ENCODE results near the gene TMEM31. TPM values are rescaled to one million over a fixed set of nuclear protein-coding genes. Genes with fewer than 3 reads are reported as not detected.

Gene TMEM31
- total and polyA plus RNA-seq, 8 donors = not detected

DNA sequence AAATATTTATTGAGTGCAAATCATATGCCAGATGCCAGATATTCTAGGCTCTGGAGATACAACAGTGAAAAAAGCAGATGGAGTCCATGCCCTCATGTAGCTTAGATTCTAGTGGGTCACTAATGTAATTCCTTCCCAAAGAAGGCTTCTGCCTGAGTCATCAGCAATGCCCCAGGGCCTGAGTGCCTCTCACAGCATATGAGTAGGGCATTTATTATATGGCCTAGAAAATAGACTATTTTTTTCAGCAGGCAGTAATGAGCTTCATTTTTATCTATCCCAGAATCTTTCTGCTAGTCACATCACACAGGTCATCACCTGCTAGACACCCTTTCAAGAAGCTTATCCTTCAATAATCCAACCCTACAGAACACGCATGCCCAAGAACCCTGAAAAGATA is 22.3 kb downstream of the TMEM31 start:
- Histone ChIP-seq H3K4me1 (no peaks in the 10 kb centered on the region), H3K27ac (no peak overlapping the region), H3K4me3 (no peak overlapping the region), H3K9me3 (no peaks in the 10 kb centered on the region), H3K36me3 (no peaks in the 10 kb centered on the region), H3K27me3 (peaks cover 0 to 19% (median 0%) of the 10 kb centered on the region in 3 donors)
- no peak for DNase-seq
- WGBS, 5 donors = 78 to 94% (median 81%) methylated on average over 1 of the region's 1 CpG
- TF ChIP-seq, protein P1, sequence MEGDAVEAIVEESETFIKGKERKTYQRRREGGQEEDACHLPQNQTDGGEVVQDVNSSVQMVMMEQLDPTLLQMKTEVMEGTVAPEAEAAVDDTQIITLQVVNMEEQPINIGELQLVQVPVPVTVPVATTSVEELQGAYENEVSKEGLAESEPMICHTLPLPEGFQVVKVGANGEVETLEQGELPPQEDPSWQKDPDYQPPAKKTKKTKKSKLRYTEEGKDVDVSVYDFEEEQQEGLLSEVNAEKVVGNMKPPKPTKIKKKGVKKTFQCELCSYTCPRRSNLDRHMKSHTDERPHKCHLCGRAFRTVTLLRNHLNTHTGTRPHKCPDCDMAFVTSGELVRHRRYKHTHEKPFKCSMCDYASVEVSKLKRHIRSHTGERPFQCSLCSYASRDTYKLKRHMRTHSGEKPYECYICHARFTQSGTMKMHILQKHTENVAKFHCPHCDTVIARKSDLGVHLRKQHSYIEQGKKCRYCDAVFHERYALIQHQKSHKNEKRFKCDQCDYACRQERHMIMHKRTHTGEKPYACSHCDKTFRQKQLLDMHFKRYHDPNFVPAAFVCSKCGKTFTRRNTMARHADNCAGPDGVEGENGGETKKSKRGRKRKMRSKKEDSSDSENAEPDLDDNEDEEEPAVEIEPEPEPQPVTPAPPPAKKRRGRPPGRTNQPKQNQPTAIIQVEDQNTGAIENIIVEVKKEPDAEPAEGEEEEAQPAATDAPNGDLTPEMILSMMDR (IDR thresholded peaks at IDR 0.05) = no peak
- TF ChIP-seq EP300 (IDR thresholded peaks at IDR 0.05) (no peak), POLR2A (IDR thresholded peaks at IDR 0.05) (no peak), POLR2AphosphoS5 (IDR thresholded peaks at IDR 0.05) (no peak)
- intact Hi-C loops (cut with DNase I; ENCODE audit: low total_unique reads) = no loop called here

DNA sequence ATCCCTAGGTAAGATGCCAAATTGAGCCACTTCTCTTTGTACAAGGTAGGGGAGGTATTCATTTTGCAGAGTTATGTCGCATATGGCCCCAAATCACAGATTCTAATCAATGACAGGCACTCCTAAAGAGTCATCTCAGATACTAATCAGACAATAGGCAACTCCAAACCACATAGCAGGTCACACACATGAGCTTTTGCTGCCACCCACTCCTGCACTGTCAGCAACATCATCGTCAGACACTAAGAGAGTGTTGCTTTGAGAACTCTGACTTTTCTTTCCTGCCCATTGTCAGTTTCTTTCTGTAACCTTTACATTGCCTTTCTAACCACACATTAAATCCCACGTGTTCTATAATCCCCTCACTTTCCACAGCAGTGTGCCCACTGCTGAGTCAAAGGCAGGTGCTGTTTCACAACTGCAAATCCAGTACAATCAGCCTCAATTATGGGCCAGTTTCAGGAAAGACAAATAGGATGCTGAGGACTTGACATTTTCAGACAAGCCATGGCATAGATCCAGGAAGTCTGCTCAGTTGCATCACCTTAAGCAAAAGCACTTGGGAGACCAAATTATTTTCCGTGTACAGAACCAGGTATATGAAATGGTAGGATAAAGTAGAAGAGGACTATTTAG is 23.5 kb downstream of the TMEM31 start:
- H3K9me3 ChIP-seq = no peaks in the 10 kb centered on the region
- intact Hi-C loops (cut with DNase I; ENCODE audit: low total_unique reads) = no loop called here
- H3K4me1 ChIP-seq = no peaks in the 10 kb centered on the region
- H3K4me3 ChIP-seq = no peak overlapping the region
- 45 to 57% (median 54%) methylated on average over 4 of the region's 4 CpGs for WGBS, 5 donors
- peaks cover 0 to 8% (median 0%) of the 10 kb centered on the region in 3 donors for H3K27me3 ChIP-seq
- DNase-seq = no peak
- no peaks in the 10 kb centered on the region for H3K36me3 ChIP-seq
- H3K27ac ChIP-seq = no peak overlapping the region
- TF ChIP-seq, protein P1 (IDR thresholded peaks at IDR 0.05) = no peak
- no peak for TF ChIP-seq POLR2AphosphoS5 (IDR thresholded peaks at IDR 0.05)
- no peak for TF ChIP-seq EP300 (IDR thresholded peaks at IDR 0.05)
- no peak for TF ChIP-seq POLR2A (IDR thresholded peaks at IDR 0.05)

DNA sequence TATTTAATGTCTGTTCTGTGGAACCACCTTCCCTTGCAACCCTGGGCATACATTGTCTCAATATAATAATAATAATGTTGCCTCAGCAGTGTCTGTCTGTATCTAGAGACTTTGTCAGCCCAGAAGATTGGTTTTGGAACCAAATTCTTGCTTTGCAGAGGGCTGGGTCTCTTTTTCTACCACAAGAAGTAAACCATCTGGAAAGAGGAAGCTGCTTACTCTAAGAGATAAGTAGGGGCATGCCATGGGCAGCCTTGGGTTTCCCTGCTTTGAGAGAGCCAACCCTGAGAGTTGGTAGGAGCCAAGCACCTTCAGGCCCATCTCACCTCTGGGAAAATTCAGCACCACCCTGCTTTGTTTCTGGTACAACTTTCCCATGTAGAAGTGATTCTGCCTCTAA is 27.0 kb downstream of the TMEM31 start:
- Histone ChIP-seq H3K4me3 (no peak overlapping the region), H3K9me3 (no peaks in the 10 kb centered on the region), H3K27ac (no peak overlapping the region), H3K36me3 (no peaks in the 10 kb centered on the region), H3K27me3 (peaks cover 0 to 4% (median 0%) of the 10 kb centered on the region in 3 donors), H3K4me1 (no peaks in the 10 kb centered on the region)
- DNase-seq = no peak
- intact Hi-C loops (cut with DNase I; ENCODE audit: low total_unique reads) = no loop called here
- TF ChIP-seq POLR2AphosphoS5 (IDR thresholded peaks at IDR 0.05) (no peak), EP300 (IDR thresholded peaks at IDR 0.05) (no peak), POLR2A (IDR thresholded peaks at IDR 0.05) (no peak)
- TF ChIP-seq, protein P1 (IDR thresholded peaks at IDR 0.05) = no peak

DNA sequence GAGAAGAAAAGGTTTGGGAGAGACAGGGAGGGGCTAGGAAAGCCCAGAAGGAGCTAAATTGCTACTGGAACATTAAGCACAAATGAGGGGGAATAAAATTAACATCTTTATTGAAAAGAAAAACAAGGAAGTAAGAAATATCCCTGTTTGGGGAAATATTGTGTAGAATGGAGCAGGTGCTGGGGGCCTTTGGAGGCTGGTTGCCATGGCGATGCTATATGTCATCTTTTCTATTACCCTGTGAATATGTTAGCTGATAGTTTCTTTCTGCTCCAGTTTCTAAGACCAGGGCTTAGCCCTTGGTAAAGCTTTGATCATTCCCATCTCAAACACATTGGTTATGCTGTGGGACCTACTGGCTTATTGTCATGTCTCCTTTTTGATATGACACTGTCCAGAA is 28.7 kb downstream of the TMEM31 start:
- WGBS, 5 donors = 87 to 100% (median 96%) methylated on average over 1 of the region's 1 CpG
- intact Hi-C loops (cut with DNase I; ENCODE audit: low total_unique reads) = no loop called here
- no peaks in the 10 kb centered on the region for H3K9me3 ChIP-seq
- H3K27me3 ChIP-seq = no peaks in the 10 kb centered on the region
- TF ChIP-seq POLR2A (IDR thresholded peaks at IDR 0.05) (no peak), EP300 (IDR thresholded peaks at IDR 0.05) (no peak), POLR2AphosphoS5 (IDR thresholded peaks at IDR 0.05) (no peak)
- TF ChIP-seq, protein P1 (IDR thresholded peaks at IDR 0.05) = no peak
- no peak overlapping the region for H3K27ac ChIP-seq
- H3K36me3 ChIP-seq = no peaks in the 10 kb centered on the region
- H3K4me3 ChIP-seq = no peak overlapping the region
- no peak for DNase-seq
- H3K4me1 ChIP-seq = no peaks in the 10 kb centered on the region

Data from stomach (tissue), 9 donors.